SK-N-SH (cell line): ENCODE measurements around the gene CBFA2T2. TPM values are rescaled to one million over a fixed set of nuclear protein-coding genes. Genes with fewer than 3 reads are reported as not detected.

Source experiments
- CTCF ChIA-PET: fragments of 300-600, 350-600 bp; formaldehyde crosslinking; extraction: SDS; loops from one replicate; lab custom pipeline; 2021; lab: Yijun Ruan, JAX
- POLR2A ChIA-PET: fragments of 350-600 bp; sonication (Branson Sonifier 250); formaldehyde crosslinking; extraction: SDS; loops from one replicate; lab custom pipeline; 2020; ENCODE audit warnings: antibody characterized with exemption, inconsistent platforms; lab: Yijun Ruan, JAX
- DNase-seq: peaks from one replicate; pipeline ENCODE4 v3.0.0; 2012
- H2AFZ ChIP-seq: fragments of 200-600 bp; sonication (generic); 2 replicates; pipeline ENCODE4 v1.8.1; 2016; ENCODE audit warnings: antibody characterized with exemption, mild to moderate bottlenecking, low read depth
- H3F3A ChIP-seq: fragments of 200-600 bp; sonication (generic); replicated peaks from 2 replicates; pipeline ENCODE3; 2016; ENCODE audit warnings: antibody characterized with exemption, mild to moderate bottlenecking; ENCODE audit not compliant: insufficient read depth
- H3K27ac ChIP-seq, 2 experiments: fragments of 200-500 bp in 1 of 2; fragments of 200-600 bp in 1 of 2; sonication (Bioruptor generic) in 1 of 2; sonication (generic), shearing (Covaris generic) in 1 of 2; 2 replicates each; pipeline versions ENCODE4 v1.5.1 to v1.6.1; 2014 to 2016; ENCODE audit warnings: low read depth in 2 of 2, inconsistent platforms in 1 of 2, low read length in 1 of 2, mild to moderate bottlenecking in 1 of 2, mixed read lengths in 1 of 2
- H3K27me3 ChIP-seq: fragments of 200-600 bp; sonication (generic), shearing (Covaris generic); 2 replicates; pipeline ENCODE4 v1.6.1; 2016; ENCODE audit warnings: mixed run types; ENCODE audit not compliant: insufficient read depth
- H3K36me3 ChIP-seq, 2 experiments: fragments of 200-500 bp in 1 of 2; fragments of 200-600 bp in 1 of 2; sonication (Bioruptor generic) in 1 of 2; sonication (generic) in 1 of 2; replicated peaks in 1 of 2; 2 replicates each; pipeline versions ENCODE3 to v1.5.1; 2014 to 2016; ENCODE audit warnings: low read length in 1 of 2, mild to moderate bottlenecking in 1 of 2; ENCODE audit not compliant: insufficient read depth in 2 of 2, control insufficient read depth in 1 of 2
- H3K4me1 ChIP-seq, 2 experiments: fragments of 200-500 bp in 1 of 2; fragments of 200-600 bp in 1 of 2; sonication (Bioruptor generic) in 1 of 2; sonication (generic), shearing (Covaris generic) in 1 of 2; 2 replicates each; pipeline versions ENCODE4 v1.5.1 to v1.6.1; 2014 to 2016; ENCODE audit warnings: low read depth in 1 of 2, low read length in 1 of 2, mixed run types in 1 of 2; ENCODE audit not compliant: insufficient read depth in 2 of 2, control insufficient read depth in 1 of 2
- H3K4me2 ChIP-seq: fragments of 200-600 bp; sonication (generic), shearing (Covaris generic); 2 replicates; pipeline ENCODE4 v1.6.1; 2017; ENCODE audit warnings: mixed run types
- H3K4me3 ChIP-seq, 2 experiments: fragments of 200-500 bp in 1 of 2; fragments of 200-600 bp in 1 of 2; sonication (Bioruptor generic) in 1 of 2; sonication (generic), shearing (Covaris generic) in 1 of 2; 2 replicates each; pipeline versions ENCODE4 v1.5.1 to v1.8.1; 2014 to 2016; ENCODE audit warnings: low read depth in 2 of 2, inconsistent platforms in 1 of 2, low read length in 1 of 2, mild to moderate bottlenecking in 1 of 2, mixed read lengths in 1 of 2, moderate library complexity in 1 of 2
- H3K79me2 ChIP-seq: fragments of 200-600 bp; sonication (generic); 2 replicates; pipeline ENCODE4 v1.8.1; 2017; ENCODE audit warnings: mild to moderate bottlenecking; ENCODE audit not compliant: insufficient read depth
- H3K9ac ChIP-seq: fragments of 200-600 bp; sonication (generic); 2 replicates; pipeline ENCODE4 v1.6.1; 2017; ENCODE audit warnings: mixed run types
- H3K9me2 ChIP-seq: fragments of 200-600 bp; sonication (generic); 2 replicates; pipeline ENCODE4 v1.6.1; 2017; ENCODE audit warnings: mixed run types
- H3K9me3 ChIP-seq: fragments of 200-600 bp; sonication (generic); 2 replicates; pipeline ENCODE4 v1.6.1; 2017; ENCODE audit warnings: mixed run types, mild to moderate bottlenecking, moderate library complexity
- H4K20me1 ChIP-seq: fragments of 200-600 bp; sonication (generic); 2 replicates; pipeline ENCODE4 v1.6.1; 2017; ENCODE audit warnings: mild to moderate bottlenecking, mixed run types; ENCODE audit not compliant: insufficient read depth
- CHD2 ChIP-seq: fragments of 150-350 bp; IDR thresholded peaks from 2 replicates; pipeline ENCODE4 v1.6.1; 2018; ENCODE audit warnings: low read length; ENCODE audit not compliant: partially characterized antibody
- EP300 ChIP-seq, 2 experiments: IDR thresholded peaks; 2 replicates each; pipeline versions ENCODE4 v1.4.0 to v1.6.1; 2012; ENCODE audit warnings: borderline replicate concordance in 1 of 2, low read depth in 1 of 2, low read length in 1 of 2
- FOXJ3 ChIP-seq: sonication (generic); formaldehyde crosslinking; IDR thresholded peaks from 2 replicates; pipeline ENCODE4 v1.5.1; 2020; ENCODE audit warnings: mild to moderate bottlenecking, missing genetic modification reagents
- GABPA ChIP-seq: IDR thresholded peaks from 2 replicates; pipeline ENCODE4 v1.4.0; 2012; ENCODE audit warnings: low read depth, mild to moderate bottlenecking
- GATA2 ChIP-seq: sonication (generic); formaldehyde crosslinking; IDR thresholded peaks from 2 replicates; pipeline ENCODE4 v1.5.0; 2020; ENCODE audit warnings: mild to moderate bottlenecking, missing genetic modification reagents
- JUND ChIP-seq: IDR thresholded peaks from 2 replicates; pipeline ENCODE4 v1.4.0; 2012
- MXI1 ChIP-seq: IDR thresholded peaks from 2 replicates; pipeline ENCODE4 v1.6.1; 2012; ENCODE audit warnings: mild to moderate bottlenecking, low read depth, low read length, improper control_type of control experiment
- NFIC ChIP-seq: IDR thresholded peaks from 2 replicates; pipeline ENCODE4 v1.4.0; 2012; ENCODE audit warnings: borderline replicate concordance
- RAD21 ChIP-seq: IDR thresholded peaks from 2 replicates; pipeline ENCODE4 v1.6.1; 2012; ENCODE audit warnings: mild to moderate bottlenecking, low read length
- RCOR1 ChIP-seq: fragments of 150-350 bp; IDR thresholded peaks from 2 replicates; pipeline ENCODE4 v1.6.1; 2017; ENCODE audit warnings: antibody characterized with exemption, low read length
- RFX5 ChIP-seq: IDR thresholded peaks from 2 replicates; pipeline ENCODE4 v1.6.1; 2012; ENCODE audit warnings: mild to moderate bottlenecking, improper control_type of control experiment, low read length
- SIN3A ChIP-seq: IDR thresholded peaks from 2 replicates; pipeline ENCODE4 v1.6.1; 2012; ENCODE audit warnings: low read depth, mild to moderate bottlenecking, low read length, moderate library complexity, borderline replicate concordance
- WGBS: methylation state at CpG from one replicate; pipeline ENCODE4 v1.1.6; 2017; ENCODE audit warnings: low lambda C conversion rate; 5-methylcytosine and 5-hydroxymethylcytosine counted together
- polyA plus RNA-seq, 3 experiments: library from polyadenylated mRNA; depleted of rRNA; stranded (reverse); fragments of >200 nt; gene quantifications; 2 replicates each; pipeline ENCODE4 v1.2.3, GENCODE V29; 2012
- TF ChIP-seq, protein P1 (sequence below): IDR thresholded peaks from 2 replicates; pipeline ENCODE4 v1.4.0; 2012; ENCODE audit warnings: low read depth, borderline replicate concordance
- TF ChIP-seq, protein P2 (sequence below): fragments of 150-350 bp; IDR thresholded peaks from 2 replicates; pipeline ENCODE4 v1.6.1; 2016; ENCODE audit warnings: mild to moderate bottlenecking, low read depth, low read length
- TF ChIP-seq, protein P3 (sequence below): IDR thresholded peaks from 2 replicates; pipeline ENCODE4 v1.4.0; 2012; ENCODE audit warnings: low read depth, borderline replicate concordance
- TF ChIP-seq, protein P4 (sequence below): IDR thresholded peaks from 2 replicates; pipeline ENCODE4 v1.6.1; 2012; ENCODE audit warnings: mild to moderate bottlenecking, low read depth, low read length, moderate library complexity
- TF ChIP-seq, protein P5 (sequence below): fragments of 150-350 bp; IDR thresholded peaks from 2 replicates; pipeline ENCODE4 v1.6.1; 2017; ENCODE audit warnings: antibody characterized with exemption, low read length, low read depth, borderline replicate concordance

CBFA2T2 gene
- polyA plus RNA-seq, 1 of the 3 experiments (the other 2 are of a cell fraction) = 11.0 TPM

DNA sequence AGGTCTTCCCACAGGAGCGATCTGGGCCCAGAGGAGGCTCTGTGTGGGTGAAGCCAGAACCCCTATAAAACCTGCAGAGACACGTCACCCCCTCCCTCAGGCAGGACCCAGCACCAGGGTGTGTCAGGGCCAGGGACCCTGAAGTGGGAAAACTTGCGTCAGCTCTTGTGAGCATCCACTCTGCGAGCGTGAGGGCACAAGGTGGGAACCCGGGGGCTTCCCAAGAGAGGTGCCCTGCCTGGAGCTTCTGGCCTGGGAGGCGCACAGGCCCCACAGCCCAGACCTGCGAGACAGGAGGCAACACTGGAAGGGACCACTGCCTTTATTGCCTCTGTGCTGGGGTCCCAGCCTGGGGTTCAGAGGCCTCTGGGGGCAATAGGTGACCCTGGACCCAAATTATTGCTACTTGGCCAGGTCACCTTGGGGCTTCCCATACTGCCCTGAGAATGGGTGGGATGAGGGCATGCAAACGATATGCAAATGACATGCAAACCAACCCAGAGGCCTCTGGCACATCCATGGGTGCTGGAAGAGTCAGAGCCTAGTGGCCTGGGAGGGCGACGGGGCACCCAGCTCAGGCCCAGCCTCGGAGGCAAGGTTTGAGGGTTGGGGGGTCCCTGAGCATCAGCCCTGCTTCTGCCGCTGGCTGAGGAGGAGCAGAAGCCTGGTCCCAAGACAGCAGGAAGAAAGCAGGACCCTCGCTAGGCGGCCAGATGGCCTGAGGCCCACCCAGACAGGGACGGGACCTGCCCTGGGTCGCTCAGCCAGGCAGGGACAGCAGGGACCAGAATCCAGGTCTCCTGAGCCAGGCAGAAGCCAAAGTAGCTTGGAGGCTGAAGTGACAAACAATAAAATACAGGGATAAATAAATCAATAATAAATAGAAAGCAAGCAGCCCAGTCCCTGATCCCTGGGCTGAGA lies 167.1 kb downstream of the CBFA2T2 start:
- Histone ChIP-seq H3K9me2 (no peaks in the 10 kb centered on the region), H3K27me3 (no peaks in the 10 kb centered on the region), H3K4me2 (no peak overlapping the region)
- WGBS = 93% methylated on average over 15 of the region's 17 CpGs
- TF ChIP-seq RAD21 (no peak), JUND (no peak)
- TF ChIP-seq, all 33 proteins: peak for 0
- H2AFZ ChIP-seq = no peak overlapping the region
- H4K20me1 ChIP-seq = no peaks in the 10 kb centered on the region
- H3K27ac ChIP-seq = no peak overlapping the region
- H3K4me1 ChIP-seq = peaks cover 0 to 8% of the 10 kb centered on the region in 2 experiments; a peak in 1 of 4 replicates
- peaks cover 0 to 7% of the 10 kb centered on the region in 2 experiments for H3K36me3 ChIP-seq
- ChIA-PET CTCF (interaction anchor here (7.9 to 9.2 kb wide), 2 partner anchors 9 to 200 kb away, joined by 67 to 114 read pairs; partner anchors contain the start of genes ACTL10 and C20orf144), POLR2A (no interaction called here)
- H3K4me3 ChIP-seq = no peak overlapping the region
- no peaks in the 10 kb centered on the region for H3K9me3 ChIP-seq
- DNase-seq = no peak
- H3F3A ChIP-seq = peaks cover 10% of the 10 kb centered on the region
- H3K9ac ChIP-seq = no peak overlapping the region
- H3K79me2 ChIP-seq = no peaks in the 10 kb centered on the region

GRCh38 chr20:33657704-33658095 lies 167.8 kb downstream of the CBFA2T2 start:
- 85% methylated on average over 5 of the region's 12 CpGs for WGBS
- no peak for TF ChIP-seq RFX5
- no peak for TF ChIP-seq MXI1
- no peak for TF ChIP-seq CHD2
- TF ChIP-seq RCOR1 = no peak
- no peak for TF ChIP-seq FOXJ3 (CRISPR knock-in tag)
- TF ChIP-seq, protein P1, sequence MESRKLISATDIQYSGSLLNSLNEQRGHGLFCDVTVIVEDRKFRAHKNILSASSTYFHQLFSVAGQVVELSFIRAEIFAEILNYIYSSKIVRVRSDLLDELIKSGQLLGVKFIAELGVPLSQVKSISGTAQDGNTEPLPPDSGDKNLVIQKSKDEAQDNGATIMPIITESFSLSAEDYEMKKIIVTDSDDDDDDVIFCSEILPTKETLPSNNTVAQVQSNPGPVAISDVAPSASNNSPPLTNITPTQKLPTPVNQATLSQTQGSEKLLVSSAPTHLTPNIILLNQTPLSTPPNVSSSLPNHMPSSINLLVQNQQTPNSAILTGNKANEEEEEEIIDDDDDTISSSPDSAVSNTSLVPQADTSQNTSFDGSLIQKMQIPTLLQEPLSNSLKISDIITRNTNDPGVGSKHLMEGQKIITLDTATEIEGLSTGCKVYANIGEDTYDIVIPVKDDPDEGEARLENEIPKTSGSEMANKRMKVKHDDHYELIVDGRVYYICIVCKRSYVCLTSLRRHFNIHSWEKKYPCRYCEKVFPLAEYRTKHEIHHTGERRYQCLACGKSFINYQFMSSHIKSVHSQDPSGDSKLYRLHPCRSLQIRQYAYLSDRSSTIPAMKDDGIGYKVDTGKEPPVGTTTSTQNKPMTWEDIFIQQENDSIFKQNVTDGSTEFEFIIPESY = no peak
- no peak for TF ChIP-seq GATA2 (CRISPR knock-in tag)
- TF ChIP-seq NFIC = no peak
- no peak for TF ChIP-seq SIN3A
- TF ChIP-seq, protein P2, sequence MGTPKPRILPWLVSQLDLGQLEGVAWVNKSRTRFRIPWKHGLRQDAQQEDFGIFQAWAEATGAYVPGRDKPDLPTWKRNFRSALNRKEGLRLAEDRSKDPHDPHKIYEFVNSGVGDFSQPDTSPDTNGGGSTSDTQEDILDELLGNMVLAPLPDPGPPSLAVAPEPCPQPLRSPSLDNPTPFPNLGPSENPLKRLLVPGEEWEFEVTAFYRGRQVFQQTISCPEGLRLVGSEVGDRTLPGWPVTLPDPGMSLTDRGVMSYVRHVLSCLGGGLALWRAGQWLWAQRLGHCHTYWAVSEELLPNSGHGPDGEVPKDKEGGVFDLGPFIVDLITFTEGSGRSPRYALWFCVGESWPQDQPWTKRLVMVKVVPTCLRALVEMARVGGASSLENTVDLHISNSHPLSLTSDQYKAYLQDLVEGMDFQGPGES = no peak
- TF ChIP-seq GABPA = no peak
- TF ChIP-seq, protein P3, sequence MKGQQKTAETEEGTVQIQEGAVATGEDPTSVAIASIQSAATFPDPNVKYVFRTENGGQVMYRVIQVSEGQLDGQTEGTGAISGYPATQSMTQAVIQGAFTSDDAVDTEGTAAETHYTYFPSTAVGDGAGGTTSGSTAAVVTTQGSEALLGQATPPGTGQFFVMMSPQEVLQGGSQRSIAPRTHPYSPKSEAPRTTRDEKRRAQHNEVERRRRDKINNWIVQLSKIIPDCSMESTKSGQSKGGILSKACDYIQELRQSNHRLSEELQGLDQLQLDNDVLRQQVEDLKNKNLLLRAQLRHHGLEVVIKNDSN = no peak
- TF ChIP-seq, protein P4, sequence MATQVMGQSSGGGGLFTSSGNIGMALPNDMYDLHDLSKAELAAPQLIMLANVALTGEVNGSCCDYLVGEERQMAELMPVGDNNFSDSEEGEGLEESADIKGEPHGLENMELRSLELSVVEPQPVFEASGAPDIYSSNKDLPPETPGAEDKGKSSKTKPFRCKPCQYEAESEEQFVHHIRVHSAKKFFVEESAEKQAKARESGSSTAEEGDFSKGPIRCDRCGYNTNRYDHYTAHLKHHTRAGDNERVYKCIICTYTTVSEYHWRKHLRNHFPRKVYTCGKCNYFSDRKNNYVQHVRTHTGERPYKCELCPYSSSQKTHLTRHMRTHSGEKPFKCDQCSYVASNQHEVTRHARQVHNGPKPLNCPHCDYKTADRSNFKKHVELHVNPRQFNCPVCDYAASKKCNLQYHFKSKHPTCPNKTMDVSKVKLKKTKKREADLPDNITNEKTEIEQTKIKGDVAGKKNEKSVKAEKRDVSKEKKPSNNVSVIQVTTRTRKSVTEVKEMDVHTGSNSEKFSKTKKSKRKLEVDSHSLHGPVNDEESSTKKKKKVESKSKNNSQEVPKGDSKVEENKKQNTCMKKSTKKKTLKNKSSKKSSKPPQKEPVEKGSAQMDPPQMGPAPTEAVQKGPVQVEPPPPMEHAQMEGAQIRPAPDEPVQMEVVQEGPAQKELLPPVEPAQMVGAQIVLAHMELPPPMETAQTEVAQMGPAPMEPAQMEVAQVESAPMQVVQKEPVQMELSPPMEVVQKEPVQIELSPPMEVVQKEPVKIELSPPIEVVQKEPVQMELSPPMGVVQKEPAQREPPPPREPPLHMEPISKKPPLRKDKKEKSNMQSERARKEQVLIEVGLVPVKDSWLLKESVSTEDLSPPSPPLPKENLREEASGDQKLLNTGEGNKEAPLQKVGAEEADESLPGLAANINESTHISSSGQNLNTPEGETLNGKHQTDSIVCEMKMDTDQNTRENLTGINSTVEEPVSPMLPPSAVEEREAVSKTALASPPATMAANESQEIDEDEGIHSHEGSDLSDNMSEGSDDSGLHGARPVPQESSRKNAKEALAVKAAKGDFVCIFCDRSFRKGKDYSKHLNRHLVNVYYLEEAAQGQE = no peak
- no peak for TF ChIP-seq EP300 (IDR thresholded peaks at IDR 0.05; ENCODE audit: borderline replicate concordance in 1 of 2, low read depth in 1 of 2, low read length in 1 of 2)
- TF ChIP-seq, protein P5, sequence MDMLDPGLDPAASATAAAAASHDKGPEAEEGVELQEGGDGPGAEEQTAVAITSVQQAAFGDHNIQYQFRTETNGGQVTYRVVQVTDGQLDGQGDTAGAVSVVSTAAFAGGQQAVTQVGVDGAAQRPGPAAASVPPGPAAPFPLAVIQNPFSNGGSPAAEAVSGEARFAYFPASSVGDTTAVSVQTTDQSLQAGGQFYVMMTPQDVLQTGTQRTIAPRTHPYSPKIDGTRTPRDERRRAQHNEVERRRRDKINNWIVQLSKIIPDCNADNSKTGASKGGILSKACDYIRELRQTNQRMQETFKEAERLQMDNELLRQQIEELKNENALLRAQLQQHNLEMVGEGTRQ = no peak

More at GRCh38 chr20:33657704-33658095, 167.8 kb downstream of the CBFA2T2 start:
- Histone ChIP-seq H3K27me3 (no peaks in the 10 kb centered on the region), H3K4me2 (no peak overlapping the region), H2AFZ (no peak overlapping the region), H3K27ac (no peak overlapping the region), H3K4me3 (no peak overlapping the region), H3K79me2 (no peaks in the 10 kb centered on the region), H3K9me3 (no peaks in the 10 kb centered on the region), H4K20me1 (no peaks in the 10 kb centered on the region), H3F3A (peaks cover 7% of the 10 kb centered on the region), H3K9ac (no peak overlapping the region), H3K4me1 (peaks cover 0 to 11% of the 10 kb centered on the region in 2 experiments; a peak in 1 of 4 replicates), H3K9me2 (no peaks in the 10 kb centered on the region), H3K36me3 (peaks cover 0 to 7% of the 10 kb centered on the region in 2 experiments)
- DNase-seq = peak; percentile 19
- CTCF ChIA-PET = interaction anchor here (7.9 kb wide), 1 partner anchor 200 kb away, joined by 67 read pairs; no protein-coding TSS in a partner anchor
- POLR2A ChIA-PET = no interaction called here
